Measurements from ENCODE around the gene TBC1D1. TPM values are rescaled to one million over a fixed set of nuclear protein-coding genes. Genes with fewer than 3 reads are reported as not detected.

The TBC1D1 gene
- total and polyA plus RNA-seq, 2 donors (not counting 1 experiment from before 2014, with no cell fraction given), result 39.7 to 90.0 TPM

GRCh38 chr4:38140643-38141203 lies 249.8 kb downstream of the TBC1D1 start:
- Histone ChIP-seq H3K27ac (ENCODE audit: insufficient read depth, low read length) (no peak overlapping the region), H3K79me2 (ENCODE audit: control insufficient read depth, insufficient read depth, low read length) (no peaks in the 10 kb centered on the region), H3K36me3 (ENCODE audit: control insufficient read depth, insufficient read depth, low read length) (peaks cover 3% of the 10 kb centered on the region), H3K9me3 (ENCODE audit: control insufficient read depth, insufficient read depth, low read depth, low read length) (no peaks in the 10 kb centered on the region), H3K4me1 (ENCODE audit: control insufficient read depth, extremely low read depth, insufficient read depth, low read length) (peaks cover 7% of the 10 kb centered on the region), H2AFZ (ENCODE audit: low read length) (no peak overlapping the region), H3K9ac (ENCODE audit: insufficient read depth, low read length) (no peak overlapping the region), H4K20me1 (ENCODE audit: control insufficient read depth, extremely low read depth, insufficient read depth, low read length) (no peaks in the 10 kb centered on the region), H3K4me2 (ENCODE audit: extremely low read depth, insufficient read depth, low read length) (no peak overlapping the region), H3K27me3 (ENCODE audit: control insufficient read depth, insufficient read depth, low read length) (no peaks in the 10 kb centered on the region), H3K4me3 (replicated peaks in 1 of 4; ENCODE audit: control extremely low read depth in 1 of 4, insufficient read depth in 1 of 4, low read depth in 3 of 4, low read length in 4 of 4) (no peak overlapping the region)
- no peak for DNase-seq (ENCODE audit: low read depth in 2 of 2)
- no peak for TF ChIP-seq EZH2 (IDR thresholded peaks at IDR 0.05; ENCODE audit: low read length, missing control alignments)
- TF ChIP-seq, protein P1, sequence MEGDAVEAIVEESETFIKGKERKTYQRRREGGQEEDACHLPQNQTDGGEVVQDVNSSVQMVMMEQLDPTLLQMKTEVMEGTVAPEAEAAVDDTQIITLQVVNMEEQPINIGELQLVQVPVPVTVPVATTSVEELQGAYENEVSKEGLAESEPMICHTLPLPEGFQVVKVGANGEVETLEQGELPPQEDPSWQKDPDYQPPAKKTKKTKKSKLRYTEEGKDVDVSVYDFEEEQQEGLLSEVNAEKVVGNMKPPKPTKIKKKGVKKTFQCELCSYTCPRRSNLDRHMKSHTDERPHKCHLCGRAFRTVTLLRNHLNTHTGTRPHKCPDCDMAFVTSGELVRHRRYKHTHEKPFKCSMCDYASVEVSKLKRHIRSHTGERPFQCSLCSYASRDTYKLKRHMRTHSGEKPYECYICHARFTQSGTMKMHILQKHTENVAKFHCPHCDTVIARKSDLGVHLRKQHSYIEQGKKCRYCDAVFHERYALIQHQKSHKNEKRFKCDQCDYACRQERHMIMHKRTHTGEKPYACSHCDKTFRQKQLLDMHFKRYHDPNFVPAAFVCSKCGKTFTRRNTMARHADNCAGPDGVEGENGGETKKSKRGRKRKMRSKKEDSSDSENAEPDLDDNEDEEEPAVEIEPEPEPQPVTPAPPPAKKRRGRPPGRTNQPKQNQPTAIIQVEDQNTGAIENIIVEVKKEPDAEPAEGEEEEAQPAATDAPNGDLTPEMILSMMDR (conservative IDR thresholded peaks at IDR 0.05 in 1 of 2, IDR thresholded peaks at IDR 0.05 in 1 of 2; ENCODE audit: low read depth in 1 of 2, low read length in 2 of 2), result no peak

DNA sequence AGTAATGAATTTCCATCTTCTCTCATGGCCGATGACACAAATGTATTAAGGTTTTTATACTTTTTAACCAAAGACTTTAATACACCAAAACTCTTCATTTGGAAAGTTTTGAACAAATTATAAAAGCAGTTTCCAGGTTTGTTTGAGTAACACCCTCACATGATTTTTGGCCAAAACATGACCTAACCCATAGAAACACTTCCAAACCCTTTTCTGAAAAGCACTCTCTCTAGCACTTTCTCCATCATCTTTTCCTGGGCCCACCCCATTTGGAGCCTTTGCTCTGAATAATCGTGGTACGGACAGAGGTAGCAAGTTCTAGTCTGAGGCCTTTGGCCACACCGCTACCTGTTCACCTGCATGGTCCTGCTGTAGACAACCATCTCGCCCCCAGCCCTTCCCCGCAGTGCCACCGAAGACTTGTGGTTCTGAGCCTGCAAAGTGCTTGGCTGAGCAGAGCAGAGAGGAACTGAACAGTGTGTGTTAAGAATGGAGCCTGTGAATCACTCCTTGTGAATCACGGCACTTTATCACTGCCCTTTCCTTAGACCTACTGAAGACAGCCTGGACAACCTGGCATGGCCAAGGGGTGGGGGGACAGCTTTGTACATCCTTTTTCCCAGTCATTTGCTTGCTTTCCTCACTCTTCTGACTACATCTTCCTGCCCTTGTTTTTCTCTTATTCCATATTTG lies 251.1 kb downstream of the TBC1D1 start:
- no peaks in the 10 kb centered on the region for H3K9me3 ChIP-seq (ENCODE audit: control insufficient read depth, insufficient read depth, low read depth, low read length)
- peaks cover 2% of the 10 kb centered on the region for H3K36me3 ChIP-seq (ENCODE audit: control insufficient read depth, insufficient read depth, low read length)
- H3K27me3 ChIP-seq (ENCODE audit: control insufficient read depth, insufficient read depth, low read length), result no peaks in the 10 kb centered on the region
- H4K20me1 ChIP-seq (ENCODE audit: control insufficient read depth, extremely low read depth, insufficient read depth, low read length), result no peaks in the 10 kb centered on the region
- TF ChIP-seq, protein P1 (conservative IDR thresholded peaks at IDR 0.05 in 1 of 2, IDR thresholded peaks at IDR 0.05 in 1 of 2; ENCODE audit: low read depth in 1 of 2, low read length in 2 of 2), result no peak
- no peak for TF ChIP-seq EZH2 (IDR thresholded peaks at IDR 0.05; ENCODE audit: low read length, missing control alignments)
- no peak overlapping the region for H3K4me3 ChIP-seq (replicated peaks in 1 of 4; ENCODE audit: control extremely low read depth in 1 of 4, insufficient read depth in 1 of 4, low read depth in 3 of 4, low read length in 4 of 4)
- H2AFZ ChIP-seq (ENCODE audit: low read length), result no peak overlapping the region
- DNase-seq (ENCODE audit: low read depth in 2 of 2), result peak; percentile 61 to 83
- peaks cover 10% of the 10 kb centered on the region for H3K4me1 ChIP-seq (ENCODE audit: control insufficient read depth, extremely low read depth, insufficient read depth, low read length)
- no peak overlapping the region for H3K9ac ChIP-seq (ENCODE audit: insufficient read depth, low read length)
- H3K79me2 ChIP-seq (ENCODE audit: control insufficient read depth, insufficient read depth, low read length), result no peaks in the 10 kb centered on the region
- H3K27ac ChIP-seq (ENCODE audit: insufficient read depth, low read length), result no peak overlapping the region
- H3K4me2 ChIP-seq (ENCODE audit: extremely low read depth, insufficient read depth, low read length), result no peak overlapping the region

DNA sequence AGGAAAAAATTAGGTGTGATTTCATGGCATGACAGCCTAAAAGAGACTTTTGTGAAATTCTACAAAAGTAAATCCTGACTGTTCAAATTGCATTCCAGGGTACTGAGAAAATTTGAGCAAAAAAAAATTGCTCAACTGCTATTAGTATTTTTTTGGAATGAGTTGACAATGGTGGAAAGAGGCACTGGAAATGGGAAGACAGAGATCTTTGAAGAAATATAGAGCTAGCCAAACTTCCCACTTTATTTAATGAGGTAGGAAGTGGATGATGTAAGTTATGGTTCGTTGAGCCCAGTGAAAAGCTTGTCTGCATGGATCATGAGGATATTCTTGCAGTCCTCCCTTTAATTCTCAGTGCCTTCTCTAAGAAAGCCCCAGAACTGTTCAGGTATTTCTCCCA lies 253.1 kb downstream of the TBC1D1 start:
- no peak for DNase-seq (ENCODE audit: low read depth in 2 of 2)
- Histone ChIP-seq H3K4me1 (ENCODE audit: control insufficient read depth, extremely low read depth, insufficient read depth, low read length) (peaks cover 10% of the 10 kb centered on the region), H3K4me2 (ENCODE audit: extremely low read depth, insufficient read depth, low read length) (no peak overlapping the region), H3K4me3 (replicated peaks in 1 of 4; ENCODE audit: control extremely low read depth in 1 of 4, insufficient read depth in 1 of 4, low read depth in 3 of 4, low read length in 4 of 4) (no peak overlapping the region), H3K9me3 (ENCODE audit: control insufficient read depth, insufficient read depth, low read depth, low read length) (no peaks in the 10 kb centered on the region), H3K36me3 (ENCODE audit: control insufficient read depth, insufficient read depth, low read length) (peaks cover 2% of the 10 kb centered on the region), H3K79me2 (ENCODE audit: control insufficient read depth, insufficient read depth, low read length) (no peaks in the 10 kb centered on the region), H4K20me1 (ENCODE audit: control insufficient read depth, extremely low read depth, insufficient read depth, low read length) (no peaks in the 10 kb centered on the region), H3K9ac (ENCODE audit: insufficient read depth, low read length) (no peak overlapping the region), H3K27ac (ENCODE audit: insufficient read depth, low read length) (no peak overlapping the region), H3K27me3 (ENCODE audit: control insufficient read depth, insufficient read depth, low read length) (no peaks in the 10 kb centered on the region), H2AFZ (ENCODE audit: low read length) (no peak overlapping the region)
- no peak for TF ChIP-seq EZH2 (IDR thresholded peaks at IDR 0.05; ENCODE audit: low read length, missing control alignments)
- TF ChIP-seq, protein P1 (conservative IDR thresholded peaks at IDR 0.05 in 1 of 2, IDR thresholded peaks at IDR 0.05 in 1 of 2; ENCODE audit: low read depth in 1 of 2, low read length in 2 of 2), result no peak
